RPMI7951 (cell line): ENCODE measurements around the gene NEURL1B. TPM values are rescaled to one million over a fixed set of nuclear protein-coding genes. Genes with fewer than 3 reads are reported as not detected.
A peak's percentile ranks its signal among the peaks of the same experiment; 100 is the strongest.
"Not testable (repeated sequence)": the region's sequence is repeated elsewhere in the genome, so short reads cannot be mapped to it uniquely, and the experiment has no call there.

Experiments used
- DNase-seq: peaks from one replicate; pipeline ENCODE4 v3.0.0-alpha.2; 2012; ENCODE audit warnings: low read depth
- total RNA-seq: library from RNA; depleted of rRNA; stranded (reverse); fragments of >200 nt; shearing (Covaris generic); gene quantifications from 2 replicates; pipeline ENCODE4 v1.2.3, GENCODE V29; 2014

Gene NEURL1B
- total RNA-seq, 1 experiment from 2014 or later: 3.8 TPM

DNA sequence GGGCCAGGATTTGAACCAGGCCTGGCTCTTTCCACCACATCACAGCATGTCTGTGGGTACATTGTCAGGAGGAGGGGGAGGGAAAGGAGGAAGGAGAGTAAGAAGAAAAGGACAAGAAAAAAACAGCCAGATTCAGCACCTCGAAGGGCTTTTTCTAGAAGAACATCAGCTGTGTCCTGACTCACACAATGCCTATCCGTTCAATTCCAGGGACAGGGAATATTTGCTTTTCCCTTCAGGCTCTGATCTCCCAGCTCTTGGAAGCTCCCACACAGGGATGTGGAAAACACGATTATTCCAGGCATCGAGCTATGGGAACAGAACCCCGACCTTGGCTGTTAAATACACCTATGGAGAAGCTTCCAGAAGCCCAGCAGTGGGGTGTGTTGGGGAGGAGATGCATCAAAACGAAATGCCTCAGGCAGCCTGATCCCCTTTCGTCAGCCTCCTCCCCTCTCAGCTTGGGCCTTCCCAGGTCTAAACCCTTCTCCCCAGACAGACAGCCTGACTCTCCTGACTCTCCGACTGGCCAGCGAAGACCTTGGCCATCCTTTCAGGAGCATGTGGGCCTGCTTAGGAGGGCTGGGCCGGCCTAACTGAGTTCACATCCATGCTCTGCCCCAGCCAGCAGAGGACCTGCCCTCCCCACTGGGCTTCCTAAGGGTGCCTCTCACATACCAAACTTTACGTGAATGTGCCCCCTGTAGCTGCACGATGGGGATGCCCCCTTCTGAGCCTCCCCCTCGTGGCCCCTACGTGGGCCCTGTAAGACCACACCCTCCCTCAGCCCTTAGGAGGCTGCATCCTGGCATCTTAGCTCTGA, 54.4 kb downstream of the NEURL1B start:
- DNase-seq: no peak

- no peak for DNase-seq
These were observed 55.2 kb downstream of the NEURL1B start for GRCh38 chr5:172696171-172696849.

GRCh38 chr5:172697123-172698121, 56.4 kb downstream of the NEURL1B start:
- DNase-seq: peak; percentile 81

GRCh38 chr5:172699423-172699822, 58.4 kb downstream of the NEURL1B start:
- DNase-seq: no peak

DNA sequence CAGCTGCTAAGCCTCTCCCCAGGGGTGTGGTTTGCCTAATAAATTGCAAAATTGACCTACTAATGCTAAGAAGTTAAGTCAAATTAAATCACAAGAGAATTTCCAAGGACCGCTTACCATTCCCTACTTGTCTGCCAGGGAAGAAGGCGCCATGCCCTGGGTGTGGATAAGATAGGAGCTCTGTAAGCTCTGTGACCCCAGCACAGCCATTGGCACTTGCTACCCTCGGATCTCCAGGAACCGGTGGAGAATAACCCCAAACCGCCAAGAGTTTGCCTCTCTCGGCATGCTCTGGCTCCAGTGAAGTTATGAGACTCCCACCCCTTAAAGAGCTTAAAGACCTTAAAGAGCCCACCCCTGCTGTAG, 58.9 kb downstream of the NEURL1B start:
- no peak for DNase-seq

- DNase-seq: no peak
These were observed 59.6 kb downstream of the NEURL1B start for GRCh38 chr5:172700365-172701290.

- DNase-seq: no peak
These were observed 60.2 kb downstream of the NEURL1B start for GRCh38 chr5:172701291-172701656.

DNA sequence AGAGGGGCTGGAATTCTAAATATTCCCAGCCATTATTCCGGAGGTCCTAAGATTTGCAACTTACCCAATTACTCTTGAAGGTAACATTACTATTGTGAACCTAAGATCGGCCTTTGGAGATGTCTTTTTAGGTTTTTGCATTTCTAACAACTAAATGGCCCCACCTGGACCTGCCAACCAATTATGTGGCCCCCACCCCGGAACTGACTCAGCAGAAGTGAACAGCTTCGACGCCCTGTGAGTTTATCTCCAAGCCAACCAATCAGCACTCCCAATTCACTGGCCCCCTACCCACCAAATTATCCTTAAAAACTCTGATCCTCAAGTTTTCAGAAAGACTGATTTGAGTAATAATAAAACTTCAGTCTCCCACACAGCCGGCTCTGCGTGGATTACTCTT, 62.9 kb downstream of the NEURL1B start:
- DNase-seq: no peak

DNA sequence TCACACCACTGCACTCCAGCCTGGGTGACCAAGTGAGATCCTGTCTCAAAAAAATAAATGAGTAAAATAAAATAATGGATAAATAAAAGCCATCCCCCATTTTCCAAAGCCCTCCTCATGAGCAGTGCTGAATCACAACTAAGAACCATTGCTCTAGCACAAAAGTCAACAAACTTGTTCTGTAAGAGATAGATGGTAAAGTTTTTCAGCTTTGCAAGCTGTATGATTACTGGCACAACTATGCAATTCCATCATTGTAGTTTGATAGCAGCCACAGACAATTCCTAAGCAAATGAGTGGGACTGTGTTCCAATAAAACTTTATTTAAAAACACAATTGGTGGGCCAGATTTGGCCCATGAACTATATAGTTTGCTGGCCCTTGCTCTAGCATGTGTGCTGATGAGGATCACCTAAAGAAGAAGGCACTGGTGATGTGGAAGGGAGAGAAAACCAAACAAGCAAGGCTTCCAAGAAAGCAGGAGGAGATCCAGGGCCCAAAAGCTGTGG, 64.6 kb downstream of the NEURL1B start:
- DNase-seq: no peak

- no peak for DNase-seq
These were observed 65.7 kb downstream of the NEURL1B start for GRCh38 chr5:172706796-172707195.

DNA sequence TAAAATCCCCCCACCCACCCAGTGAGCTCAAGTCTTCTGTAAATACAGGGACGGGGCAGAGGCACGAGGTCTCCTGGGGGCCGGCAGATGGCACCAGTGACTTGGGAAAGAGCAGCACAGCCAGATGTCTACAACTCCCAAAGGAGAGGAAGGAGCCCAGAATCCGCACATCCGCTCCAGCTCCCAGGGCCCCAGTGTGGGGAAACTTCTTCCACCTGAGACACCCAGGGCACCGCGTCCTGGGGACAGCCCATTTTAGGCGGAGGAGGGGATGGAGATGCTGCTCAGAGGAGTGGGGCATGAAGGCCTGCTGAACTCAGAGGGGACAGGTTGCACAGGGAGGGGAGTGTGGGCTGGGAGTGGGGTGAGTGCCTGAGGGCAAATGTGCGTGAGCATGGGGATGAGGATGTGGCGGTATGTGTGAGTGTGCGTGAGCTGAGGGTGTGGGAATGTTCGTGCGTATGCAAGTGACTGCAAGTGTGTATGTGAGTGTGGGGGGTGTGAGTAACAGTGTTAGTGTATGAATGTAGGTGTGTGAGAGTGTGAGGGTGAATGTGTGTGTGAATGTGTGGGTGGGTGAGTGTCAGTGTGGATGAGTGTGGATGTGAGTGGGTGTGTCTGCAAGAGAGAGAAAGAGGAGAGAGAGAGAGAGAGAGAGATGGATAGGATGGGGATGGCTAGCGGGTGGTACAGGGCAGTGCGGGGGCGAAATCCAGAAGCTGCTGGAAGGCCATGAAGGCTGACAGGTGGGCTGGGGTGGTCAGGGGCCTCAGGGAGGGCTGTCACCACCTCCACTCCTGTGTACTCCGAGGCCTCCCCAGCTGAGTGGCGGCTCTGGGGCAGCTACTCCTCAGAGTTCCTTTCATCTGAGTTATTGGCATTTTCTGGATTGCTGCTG, 66.5 kb downstream of the NEURL1B start:
- peak; percentile 74 for DNase-seq

DNA sequence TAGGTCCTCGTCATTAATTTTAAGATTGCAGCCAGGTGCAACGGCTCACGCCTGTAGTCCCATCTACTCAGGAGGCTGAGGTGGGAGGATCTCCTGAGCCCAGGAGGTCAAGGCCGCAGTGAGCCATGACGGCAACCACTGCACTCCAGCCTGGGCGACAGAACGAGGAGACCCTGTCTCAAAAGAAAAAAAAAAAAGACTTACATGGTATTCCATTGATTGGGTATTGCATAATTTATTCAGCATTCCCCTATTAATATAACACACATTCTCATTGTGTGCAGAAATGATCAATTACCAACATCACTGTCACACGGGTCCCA, 67.1 kb downstream of the NEURL1B start:
- DNase-seq: no peak

DNA sequence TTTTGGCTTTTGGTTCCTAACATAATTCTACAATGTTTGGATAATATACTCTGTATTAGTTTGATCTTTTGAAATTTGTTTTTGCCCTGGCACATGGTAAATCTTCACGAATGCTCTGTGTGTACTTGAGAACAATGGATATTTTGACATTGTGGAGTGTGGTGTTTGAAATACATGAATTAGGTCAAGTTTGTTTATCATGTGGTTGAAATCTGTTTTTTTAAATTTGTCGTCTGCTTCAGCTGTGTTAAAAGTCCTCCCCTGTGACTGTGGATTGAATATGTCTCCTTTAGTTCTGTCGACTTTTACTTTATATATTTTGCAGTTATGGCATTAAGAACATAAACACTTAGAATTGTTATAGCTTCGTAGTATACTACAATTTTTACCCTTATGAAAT, 69.6 kb downstream of the NEURL1B start:
- DNase-seq: no peak

- DNase-seq: not testable (repeated sequence)
These were observed 70.3 kb downstream of the NEURL1B start for GRCh38 chr5:172711321-172711861.

DNA sequence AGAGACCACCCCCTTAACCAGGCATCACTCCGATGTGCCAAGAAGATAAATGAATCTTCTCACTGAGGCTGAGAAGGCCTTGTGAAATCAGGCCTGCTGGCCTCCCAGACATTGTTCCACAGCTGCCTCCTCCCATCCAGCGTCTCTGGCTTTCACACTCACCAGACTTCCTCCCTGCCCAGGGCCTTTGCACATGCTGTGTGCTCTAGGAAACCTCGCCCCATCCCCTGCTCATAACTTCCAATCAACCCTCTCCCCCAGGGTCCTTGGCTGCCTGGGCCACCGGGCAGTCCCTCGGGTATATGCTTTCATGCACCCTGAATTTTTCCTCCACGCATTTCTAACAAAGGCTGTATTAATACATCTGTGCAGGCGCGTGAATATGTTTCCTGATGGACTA, 71.5 kb downstream of the NEURL1B start:
- DNase-seq: no peak

- no peak for DNase-seq
These were observed 72.2 kb downstream of the NEURL1B start for GRCh38 chr5:172713113-172713808.

DNA sequence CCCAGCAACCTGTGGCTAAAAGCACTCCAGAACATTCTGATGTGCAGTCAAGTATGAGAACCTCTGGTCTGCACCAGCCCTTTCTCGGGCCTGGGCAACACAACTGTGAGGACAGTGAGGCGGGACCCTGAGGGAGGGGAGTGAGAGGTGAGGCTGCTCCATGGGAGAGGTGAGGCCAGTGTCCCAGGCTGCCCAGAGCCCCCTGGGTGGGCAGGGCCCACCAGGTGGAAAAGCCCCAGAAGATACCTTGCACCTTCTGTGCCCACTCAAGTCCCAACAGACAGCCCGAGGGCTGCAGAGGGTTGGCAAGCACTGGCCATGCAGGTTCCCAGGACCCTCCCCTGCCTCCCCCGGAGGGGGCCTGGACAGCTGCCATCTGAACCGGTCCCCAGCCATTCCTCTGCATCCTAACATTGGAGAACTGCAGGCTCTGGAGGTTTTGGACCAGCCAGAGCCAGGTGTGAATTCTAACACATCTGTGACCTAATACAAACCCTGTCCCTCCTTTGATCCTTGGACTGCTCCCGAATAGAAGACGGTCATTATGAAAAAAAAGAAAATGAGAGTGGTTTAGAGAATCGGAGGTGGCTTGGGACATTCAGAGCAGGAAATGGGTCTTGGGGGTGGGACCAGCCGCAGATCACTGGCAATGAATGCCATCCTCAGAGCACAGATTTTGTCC, 72.9 kb downstream of the NEURL1B start:
- DNase-seq: no peak
